Measurements from ENCODE around the gene INVS.

Gene INVS

DNA sequence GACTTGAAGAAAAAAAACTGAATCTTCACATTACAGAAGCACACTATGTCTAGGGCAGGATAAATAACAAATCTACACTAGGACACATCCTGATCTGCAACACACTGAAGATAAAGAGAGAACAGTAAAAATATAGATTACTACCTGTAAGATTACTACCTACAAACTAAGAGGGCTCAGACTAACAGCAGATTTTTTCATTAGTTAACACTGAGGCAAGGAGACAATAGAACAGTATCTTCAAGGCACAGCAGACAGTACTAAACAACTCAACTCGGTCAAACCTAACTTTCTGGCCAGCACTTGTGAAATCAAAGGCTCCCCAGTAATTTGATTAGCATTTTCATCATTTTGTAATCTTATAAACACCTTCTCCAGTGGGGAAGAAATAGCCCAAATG, 207.2 kb downstream of the INVS start:
- Histone ChIP-seq H3K36me3 (ENCODE audit: control insufficient read depth, insufficient read depth, low read length) (no peaks in the 10 kb centered on the region), H2AFZ (no peak overlapping the region), H3K9ac (no peak overlapping the region), H3K79me2 (no peaks in the 10 kb centered on the region), H3K9me3 (ENCODE audit: control insufficient read depth, low read length) (no peaks in the 10 kb centered on the region), H3K4me2 (ENCODE audit: low read length) (no peak overlapping the region), H3K4me3 (ENCODE audit: low read depth, low read length) (no peak overlapping the region), H3K27me3 (ENCODE audit: control insufficient read depth, insufficient read depth, low read length) (no peaks in the 10 kb centered on the region), H3K27ac (no peak overlapping the region), H3K4me1 (peaks cover 7% of the 10 kb centered on the region)
- TF ChIP-seq, protein P1, sequence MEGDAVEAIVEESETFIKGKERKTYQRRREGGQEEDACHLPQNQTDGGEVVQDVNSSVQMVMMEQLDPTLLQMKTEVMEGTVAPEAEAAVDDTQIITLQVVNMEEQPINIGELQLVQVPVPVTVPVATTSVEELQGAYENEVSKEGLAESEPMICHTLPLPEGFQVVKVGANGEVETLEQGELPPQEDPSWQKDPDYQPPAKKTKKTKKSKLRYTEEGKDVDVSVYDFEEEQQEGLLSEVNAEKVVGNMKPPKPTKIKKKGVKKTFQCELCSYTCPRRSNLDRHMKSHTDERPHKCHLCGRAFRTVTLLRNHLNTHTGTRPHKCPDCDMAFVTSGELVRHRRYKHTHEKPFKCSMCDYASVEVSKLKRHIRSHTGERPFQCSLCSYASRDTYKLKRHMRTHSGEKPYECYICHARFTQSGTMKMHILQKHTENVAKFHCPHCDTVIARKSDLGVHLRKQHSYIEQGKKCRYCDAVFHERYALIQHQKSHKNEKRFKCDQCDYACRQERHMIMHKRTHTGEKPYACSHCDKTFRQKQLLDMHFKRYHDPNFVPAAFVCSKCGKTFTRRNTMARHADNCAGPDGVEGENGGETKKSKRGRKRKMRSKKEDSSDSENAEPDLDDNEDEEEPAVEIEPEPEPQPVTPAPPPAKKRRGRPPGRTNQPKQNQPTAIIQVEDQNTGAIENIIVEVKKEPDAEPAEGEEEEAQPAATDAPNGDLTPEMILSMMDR (IDR thresholded peaks at IDR 0.05): no peak

DNA sequence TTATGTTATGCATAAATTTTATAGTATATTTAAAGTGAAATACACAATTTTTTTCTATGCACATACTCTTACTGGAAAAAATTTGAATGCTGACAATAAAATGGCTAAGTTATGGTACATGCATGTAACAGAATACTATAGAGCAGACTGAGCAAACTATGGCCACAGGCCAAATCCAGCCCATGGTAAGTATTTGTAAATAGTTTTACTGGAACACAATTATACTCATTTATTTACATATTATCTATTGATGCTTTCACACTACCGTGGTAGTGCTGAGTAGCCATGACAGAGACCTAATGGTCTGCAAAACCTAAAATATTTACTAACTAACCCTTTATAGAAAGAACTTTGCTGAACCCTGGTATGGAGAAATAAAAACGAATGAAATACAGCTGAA, 208.0 kb downstream of the INVS start:
- no peaks in the 10 kb centered on the region for H3K27me3 ChIP-seq (ENCODE audit: control insufficient read depth, insufficient read depth, low read length)

DNA sequence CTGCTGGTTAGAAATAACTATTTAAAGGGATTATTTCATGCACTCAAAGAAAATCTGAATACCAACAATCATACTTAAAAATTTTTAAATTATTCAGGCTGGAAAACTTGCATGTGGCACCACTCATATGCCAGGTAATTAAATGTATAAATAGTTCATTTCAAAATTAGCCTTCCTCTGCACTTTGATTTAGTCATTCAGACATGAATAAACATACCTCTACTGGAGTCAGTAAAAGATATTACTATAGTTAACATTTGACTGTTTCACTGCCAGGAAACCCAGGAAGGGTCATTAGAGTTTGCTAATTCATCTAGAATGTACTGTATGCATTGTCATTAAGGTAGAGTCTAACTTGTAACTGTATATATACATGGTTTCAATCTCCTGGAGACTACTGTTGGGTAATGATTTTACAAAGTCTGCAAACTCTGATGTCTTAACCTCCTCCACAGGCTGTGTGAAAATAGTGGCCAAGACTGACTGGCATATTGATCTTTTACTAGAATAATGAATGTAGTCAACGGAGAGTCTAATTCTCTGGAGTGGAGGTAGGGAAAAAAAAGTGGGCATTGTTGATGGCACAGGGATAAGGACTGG, 210.0 kb downstream of the INVS start:
- H3K4me3 ChIP-seq (ENCODE audit: low read depth, low read length): no peak overlapping the region
- H3K4me2 ChIP-seq (ENCODE audit: low read length): no peak overlapping the region
- H3K79me2 ChIP-seq: no peaks in the 10 kb centered on the region
- TF ChIP-seq, protein P1 (IDR thresholded peaks at IDR 0.05): no peak
- no peak overlapping the region for H2AFZ ChIP-seq
- H3K9ac ChIP-seq: no peak overlapping the region
- no peak overlapping the region for H3K27ac ChIP-seq
- H3K9me3 ChIP-seq (ENCODE audit: control insufficient read depth, low read length): no peaks in the 10 kb centered on the region
- no peaks in the 10 kb centered on the region for H3K36me3 ChIP-seq (ENCODE audit: control insufficient read depth, insufficient read depth, low read length)
- no peaks in the 10 kb centered on the region for H3K4me1 ChIP-seq
- no peaks in the 10 kb centered on the region for H3K27me3 ChIP-seq (ENCODE audit: control insufficient read depth, insufficient read depth, low read length)

More for the DNA sequence above, 208.0 kb downstream of the INVS start:
- Histone ChIP-seq H3K9me3 (ENCODE audit: control insufficient read depth, low read length) (no peaks in the 10 kb centered on the region), H3K36me3 (ENCODE audit: control insufficient read depth, insufficient read depth, low read length) (no peaks in the 10 kb centered on the region), H2AFZ (no peak overlapping the region), H3K27ac (no peak overlapping the region), H3K79me2 (no peaks in the 10 kb centered on the region), H3K4me3 (ENCODE audit: low read depth, low read length) (no peak overlapping the region), H3K9ac (no peak overlapping the region), H3K4me2 (ENCODE audit: low read length) (no peak overlapping the region), H3K4me1 (peaks cover 7% of the 10 kb centered on the region)
- TF ChIP-seq, protein P1 (IDR thresholded peaks at IDR 0.05): no peak

DNA sequence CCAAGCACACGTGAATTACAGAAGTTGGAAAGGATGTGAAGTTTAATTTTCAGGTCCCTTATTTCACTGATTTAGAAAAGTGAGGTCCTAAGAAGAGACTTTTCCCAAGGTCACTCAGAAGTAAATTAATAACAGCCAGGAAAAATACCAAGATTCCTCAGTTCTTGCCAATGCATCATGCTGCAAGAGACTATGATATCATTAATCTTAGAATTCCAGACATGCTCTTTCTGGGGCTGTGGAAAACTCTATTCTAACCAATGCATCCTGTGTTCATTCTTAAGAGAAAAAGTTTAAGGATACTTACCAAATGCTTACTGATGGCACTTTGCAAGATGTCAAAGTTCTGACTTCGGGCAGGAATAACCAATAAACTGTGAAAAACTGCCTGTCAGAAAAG, 210.9 kb downstream of the INVS start:
- TF ChIP-seq, protein P1 (IDR thresholded peaks at IDR 0.05): no peak
- Histone ChIP-seq H3K4me3 (ENCODE audit: low read depth, low read length) (no peak overlapping the region), H3K36me3 (ENCODE audit: control insufficient read depth, insufficient read depth, low read length) (no peaks in the 10 kb centered on the region), H2AFZ (no peak overlapping the region), H3K4me2 (ENCODE audit: low read length) (no peak overlapping the region), H3K79me2 (no peaks in the 10 kb centered on the region), H3K27ac (no peak overlapping the region), H3K9me3 (ENCODE audit: control insufficient read depth, low read length) (no peaks in the 10 kb centered on the region), H3K9ac (no peak overlapping the region), H3K4me1 (no peaks in the 10 kb centered on the region), H3K27me3 (ENCODE audit: control insufficient read depth, insufficient read depth, low read length) (no peaks in the 10 kb centered on the region)

DNA sequence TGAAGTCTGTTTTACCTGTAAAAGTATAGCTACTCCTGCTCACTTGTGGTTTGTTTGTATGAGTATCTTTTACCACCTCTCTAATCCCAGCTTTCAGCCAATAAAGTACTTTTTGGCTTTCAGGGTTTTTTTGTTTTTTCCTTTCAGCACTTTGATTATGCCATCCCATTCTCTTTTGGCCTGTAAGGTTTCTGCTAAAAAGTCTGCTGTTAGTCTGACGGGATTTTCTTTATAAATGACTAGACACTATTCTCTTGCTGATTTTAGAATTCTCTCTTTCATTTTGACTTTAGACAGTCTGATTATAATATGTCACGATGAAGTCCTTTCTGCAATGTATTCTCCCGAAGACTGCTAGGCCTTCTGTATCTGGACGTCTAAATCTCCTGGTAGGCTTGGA, 216.5 kb downstream of the INVS start:
- Histone ChIP-seq H3K79me2 (no peaks in the 10 kb centered on the region), H3K9ac (no peak overlapping the region), H3K4me1 (no peaks in the 10 kb centered on the region), H3K27me3 (ENCODE audit: control insufficient read depth, insufficient read depth, low read length) (no peaks in the 10 kb centered on the region), H3K36me3 (ENCODE audit: control insufficient read depth, insufficient read depth, low read length) (no peaks in the 10 kb centered on the region), H3K4me3 (ENCODE audit: low read depth, low read length) (no peak overlapping the region), H3K27ac (no peak overlapping the region), H2AFZ (no peak overlapping the region), H3K9me3 (ENCODE audit: control insufficient read depth, low read length) (no peaks in the 10 kb centered on the region), H3K4me2 (ENCODE audit: low read length) (no peak overlapping the region)
- TF ChIP-seq, protein P1 (IDR thresholded peaks at IDR 0.05): no peak

All from parathyroid adenoma (tissue), 2 donors.